Karpas-422 (cell line): ENCODE data around the gene ERC2. TPM values are rescaled to one million over a fixed set of nuclear protein-coding genes. Genes with fewer than 3 reads are reported as not detected.
"Not testable (repeated sequence)": the region's sequence is repeated elsewhere in the genome, so short reads cannot be mapped to it uniquely, and the experiment has no call there.

Source experiments
- DNase-seq: peaks from one replicate; pipeline ENCODE4 v3.0.0-alpha.2; 2015
- H2AFZ ChIP-seq: fragments of 200-600 bp; sonication (generic); 2 replicates; pipeline ENCODE4 v1.6.1; 2014; ENCODE audit warnings: antibody characterized with exemption, low read length, mixed read lengths
- H3K27ac ChIP-seq: fragments of 200-600 bp; sonication (generic); 2 replicates; pipeline ENCODE4 v1.5.1; 2014; ENCODE audit warnings: mild to moderate bottlenecking, low read length, moderate library complexity
- H3K27me3 ChIP-seq: fragments of 200-600 bp; sonication (generic); 2 replicates; pipeline ENCODE4 v1.6.1; 2014; ENCODE audit warnings: low read length, mixed read lengths
- H3K36me3 ChIP-seq: fragments of 200-600 bp; sonication (generic); 2 replicates; pipeline ENCODE4 v1.6.1; 2014; ENCODE audit warnings: low read length, mixed read lengths; ENCODE audit not compliant: insufficient read depth
- H3K4me1 ChIP-seq: fragments of 200-600 bp; sonication (generic); 2 replicates; pipeline ENCODE4 v1.6.1; 2014; ENCODE audit warnings: mild to moderate bottlenecking, low read length, mixed read lengths
- H3K4me2 ChIP-seq: fragments of 200-600 bp; sonication (generic); 2 replicates; pipeline ENCODE4 v1.6.1; 2014; ENCODE audit warnings: low read length, low read depth, mild to moderate bottlenecking; ENCODE audit not compliant: poor library complexity, severe bottlenecking
- H3K4me3 ChIP-seq: fragments of 200-600 bp; sonication (generic); 2 replicates; pipeline ENCODE4 v1.5.1; 2014; ENCODE audit warnings: mild to moderate bottlenecking, antibody characterized with exemption, low read length, mixed read lengths
- H3K79me2 ChIP-seq: fragments of 200-600 bp; sonication (generic); 2 replicates; pipeline ENCODE4 v1.6.1; 2014; ENCODE audit warnings: mild to moderate bottlenecking, low read length, mixed read lengths
- H3K9ac ChIP-seq: fragments of 200-600 bp; sonication (generic); 2 replicates; pipeline ENCODE4 v1.6.0; 2014; ENCODE audit warnings: low read length
- H3K9me2 ChIP-seq: fragments of 200-600 bp; sonication (generic), shearing (Covaris generic); replicated peaks from 2 replicates; pipeline ENCODE4 v1.6.0; 2014; ENCODE audit warnings: mild to moderate bottlenecking, low read length, moderate library complexity; ENCODE audit not compliant: insufficient read depth
- H3K9me3 ChIP-seq: fragments of 300-700, 200-600 bp; sonication (generic); 2 replicates; pipeline ENCODE4 v1.6.1; 2014; ENCODE audit warnings: low read length, mixed read lengths
- H4K20me1 ChIP-seq: fragments of 200-600 bp; sonication (generic); 2 replicates; pipeline ENCODE4 v1.6.1; 2014; ENCODE audit warnings: mild to moderate bottlenecking, antibody characterized with exemption, low read length, low read depth; ENCODE audit not compliant: insufficient read depth
- total RNA-seq: library from RNA; depleted of rRNA; stranded (reverse); fragments of >200 nt; shearing (Covaris generic); gene quantifications from 2 replicates; pipeline ENCODE4 v1.2.3, GENCODE V29; 2014; ENCODE audit warnings: low replicate concordance

Gene ERC2
- total RNA-seq, 1 experiment from 2014 or later: 3.7 TPM

DNA sequence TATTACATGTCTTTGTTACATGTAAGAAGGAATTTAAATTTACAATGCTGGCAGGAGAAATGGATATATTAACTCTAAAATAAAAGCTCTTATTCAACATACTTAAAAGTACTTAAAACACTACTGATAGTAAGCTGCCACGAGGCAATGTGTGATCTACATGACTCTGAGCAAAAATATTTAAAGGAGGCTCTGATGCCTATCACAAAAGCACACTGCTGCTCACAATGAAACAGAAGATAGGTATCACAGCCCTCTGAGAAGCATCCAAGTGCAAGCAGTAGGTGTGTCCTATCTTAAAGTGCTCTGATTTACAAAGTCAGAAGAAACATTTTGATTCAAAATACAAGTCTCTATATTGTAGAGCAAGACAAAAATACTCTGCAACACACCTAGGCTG, 610.0 kb downstream of the ERC2 start:
- Histone ChIP-seq H3K27me3 (no peaks in the 10 kb centered on the region), H3K4me2 (no peak overlapping the region), H3K4me3 (no peak overlapping the region), H3K4me1 (no peaks in the 10 kb centered on the region), H3K9me2 (no peaks in the 10 kb centered on the region), H3K79me2 (no peaks in the 10 kb centered on the region), H2AFZ (no peak overlapping the region), H3K27ac (no peak overlapping the region), H4K20me1 (no peaks in the 10 kb centered on the region), H3K9me3 (no peaks in the 10 kb centered on the region), H3K36me3 (no peaks in the 10 kb centered on the region), H3K9ac (no peak overlapping the region)
- no peak for DNase-seq

DNA sequence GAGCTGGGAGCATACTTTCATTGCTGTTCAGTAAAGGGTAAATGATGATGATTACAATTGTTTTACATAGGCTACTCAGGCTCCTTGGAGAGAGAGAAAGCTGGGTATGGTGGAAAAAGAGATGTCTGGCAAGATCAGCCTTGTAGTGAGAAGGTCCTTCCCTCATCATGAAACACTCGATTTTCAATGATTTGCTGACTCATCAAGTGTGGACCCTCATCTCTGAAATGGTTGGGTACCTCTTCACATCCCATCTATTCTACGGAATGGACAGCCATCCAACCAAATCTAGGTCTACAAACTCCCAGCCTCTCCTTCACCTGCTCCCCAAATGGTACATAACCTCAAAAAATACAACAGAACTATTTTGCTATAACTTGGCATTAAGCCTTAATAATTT, 610.6 kb downstream of the ERC2 start:
- Histone ChIP-seq H3K4me2 (no peak overlapping the region), H2AFZ (no peak overlapping the region), H3K9me2 (no peaks in the 10 kb centered on the region), H4K20me1 (no peaks in the 10 kb centered on the region), H3K79me2 (no peaks in the 10 kb centered on the region), H3K27ac (no peak overlapping the region), H3K27me3 (no peaks in the 10 kb centered on the region), H3K9me3 (no peaks in the 10 kb centered on the region), H3K36me3 (no peaks in the 10 kb centered on the region), H3K4me1 (no peaks in the 10 kb centered on the region), H3K4me3 (no peak overlapping the region), H3K9ac (no peak overlapping the region)
- DNase-seq: no peak

DNA sequence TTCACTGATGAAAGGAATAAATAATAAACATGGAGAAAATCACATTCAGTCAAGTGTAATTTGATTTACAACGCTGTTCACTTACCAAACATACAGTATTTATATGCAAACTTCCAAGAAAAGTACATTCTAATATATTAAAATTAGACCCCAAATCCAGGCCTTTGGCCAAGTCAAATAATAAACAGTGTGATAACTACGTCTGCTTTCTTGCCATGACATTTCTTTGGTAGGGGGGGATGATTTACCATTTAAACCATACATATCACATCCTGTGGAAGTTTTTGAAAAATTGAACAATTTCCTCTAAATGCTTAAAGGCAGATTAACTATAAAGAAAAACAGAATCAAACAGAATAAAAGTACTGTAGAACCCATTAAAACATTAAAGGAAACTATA, 613.0 kb downstream of the ERC2 start:
- H3K4me3 ChIP-seq: no peak overlapping the region
- H4K20me1 ChIP-seq: no peaks in the 10 kb centered on the region
- no peaks in the 10 kb centered on the region for H3K27me3 ChIP-seq
- no peak overlapping the region for H3K27ac ChIP-seq
- no peak overlapping the region for H3K4me2 ChIP-seq
- no peaks in the 10 kb centered on the region for H3K9me2 ChIP-seq
- no peak for DNase-seq
- H3K9ac ChIP-seq: no peak overlapping the region
- no peaks in the 10 kb centered on the region for H3K79me2 ChIP-seq
- H3K9me3 ChIP-seq: no peaks in the 10 kb centered on the region
- H3K4me1 ChIP-seq: no peaks in the 10 kb centered on the region
- H2AFZ ChIP-seq: no peak overlapping the region
- no peaks in the 10 kb centered on the region for H3K36me3 ChIP-seq

DNA sequence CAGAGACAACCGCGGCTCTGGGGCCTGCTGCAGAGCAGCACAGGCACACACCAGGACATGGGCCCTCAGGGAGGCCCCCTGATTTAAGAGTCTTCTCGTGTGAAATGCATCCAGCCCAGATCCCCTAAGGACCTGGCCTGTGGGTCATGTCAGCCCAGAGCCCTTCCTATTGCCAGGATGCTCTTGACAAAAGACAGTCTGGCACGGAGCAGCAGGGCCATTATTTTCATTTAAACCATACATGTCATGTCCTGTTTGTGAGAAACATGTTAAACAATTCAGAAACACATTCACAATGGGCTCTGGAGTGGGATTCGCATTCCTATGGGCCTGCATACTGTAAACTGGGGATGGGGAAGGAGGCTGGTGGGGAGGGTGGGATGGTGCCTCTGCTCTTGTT, 613.8 kb downstream of the ERC2 start:
- Histone ChIP-seq H4K20me1 (no peaks in the 10 kb centered on the region), H3K4me1 (no peaks in the 10 kb centered on the region), H2AFZ (no peak overlapping the region), H3K9me2 (no peaks in the 10 kb centered on the region), H3K36me3 (no peaks in the 10 kb centered on the region), H3K27me3 (no peaks in the 10 kb centered on the region), H3K9ac (no peak overlapping the region), H3K27ac (no peak overlapping the region), H3K4me2 (no peak overlapping the region), H3K79me2 (no peaks in the 10 kb centered on the region), H3K9me3 (no peaks in the 10 kb centered on the region), H3K4me3 (no peak overlapping the region)
- DNase-seq: no peak

DNA sequence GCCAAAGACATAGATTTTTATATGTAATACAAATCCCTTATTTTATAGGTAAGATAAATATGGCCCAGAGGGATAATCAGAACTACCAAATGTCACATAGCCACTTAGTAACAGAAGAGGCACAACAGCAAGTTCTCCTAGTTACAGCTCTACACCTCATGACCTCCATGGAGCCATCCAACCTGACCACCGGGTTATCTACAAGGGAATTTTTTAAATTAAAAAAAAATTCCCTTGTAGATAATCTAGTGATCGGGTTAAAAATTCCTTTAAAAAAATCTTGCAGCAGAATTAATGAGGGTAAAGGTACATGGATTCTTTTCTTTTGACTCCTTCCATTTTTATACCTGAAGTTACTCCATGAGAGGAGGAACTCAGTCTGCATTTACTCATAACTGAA, 615.9 kb downstream of the ERC2 start:
- no peaks in the 10 kb centered on the region for H3K79me2 ChIP-seq
- no peaks in the 10 kb centered on the region for H3K27me3 ChIP-seq
- H2AFZ ChIP-seq: no peak overlapping the region
- H3K36me3 ChIP-seq: no peaks in the 10 kb centered on the region
- H3K4me2 ChIP-seq: no peak overlapping the region
- no peak overlapping the region for H3K9ac ChIP-seq
- H4K20me1 ChIP-seq: no peaks in the 10 kb centered on the region
- no peak overlapping the region for H3K4me3 ChIP-seq
- H3K4me1 ChIP-seq: no peaks in the 10 kb centered on the region
- no peaks in the 10 kb centered on the region for H3K9me3 ChIP-seq
- no peak for DNase-seq
- no peaks in the 10 kb centered on the region for H3K9me2 ChIP-seq
- no peak overlapping the region for H3K27ac ChIP-seq

DNA sequence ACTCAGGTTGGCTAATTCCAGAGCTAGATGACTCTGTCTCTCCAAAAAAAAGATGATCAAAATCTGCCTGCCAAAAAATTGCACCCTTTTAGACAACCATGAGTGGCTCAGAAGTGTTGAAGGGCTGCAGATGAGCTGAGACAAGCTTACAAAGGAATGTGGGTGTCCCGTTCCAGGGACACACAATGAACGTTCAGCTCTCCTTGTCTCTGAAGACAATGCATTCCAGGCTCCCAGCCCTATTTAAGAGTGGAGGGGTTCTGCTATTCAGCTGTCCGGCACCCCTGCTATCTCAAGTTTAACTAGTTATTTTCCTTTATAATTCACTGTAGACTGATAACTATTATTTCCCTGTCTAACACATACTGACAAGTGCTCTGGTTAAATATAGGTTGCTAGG, 626.1 kb downstream of the ERC2 start:
- DNase-seq: no peak
- Histone ChIP-seq H3K4me3 (no peak overlapping the region), H3K36me3 (no peaks in the 10 kb centered on the region), H3K4me1 (no peaks in the 10 kb centered on the region), H4K20me1 (no peaks in the 10 kb centered on the region), H3K27ac (no peak overlapping the region), H3K9me2 (no peaks in the 10 kb centered on the region), H3K9ac (no peak overlapping the region), H3K79me2 (no peaks in the 10 kb centered on the region), H2AFZ (no peak overlapping the region), H3K27me3 (no peaks in the 10 kb centered on the region; the same call in 1 of the 2 replicates), H3K4me2 (no peak overlapping the region), H3K9me3 (no peaks in the 10 kb centered on the region)

DNA sequence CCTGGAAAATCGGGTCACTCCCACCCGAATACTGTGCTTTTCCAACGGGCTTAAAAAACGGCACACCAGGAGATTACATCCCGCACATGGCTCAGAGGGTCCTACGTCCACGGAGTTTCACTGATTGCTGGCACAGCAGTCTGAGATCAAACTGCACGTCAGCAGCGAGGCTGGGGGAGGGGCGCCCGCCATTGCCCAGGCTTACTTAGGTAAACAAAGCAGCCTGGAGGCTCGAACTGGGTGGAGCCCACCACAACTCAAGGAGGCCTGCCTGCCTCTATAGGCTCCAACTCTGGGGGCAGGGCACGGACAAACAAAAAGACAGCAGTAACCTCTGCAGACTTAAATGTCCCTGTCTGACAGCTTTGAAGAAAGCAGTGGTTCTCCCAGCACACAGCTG, 636.4 kb downstream of the ERC2 start:
- H3K4me3 ChIP-seq, H3K27ac ChIP-seq, H3K27me3 ChIP-seq, H2AFZ ChIP-seq, H3K4me1 ChIP-seq, DNase-seq, H3K4me2 ChIP-seq, H3K9me2 ChIP-seq, H3K9ac ChIP-seq, H3K36me3 ChIP-seq, H3K79me2 ChIP-seq, H4K20me1 ChIP-seq, H3K9me3 ChIP-seq: not testable (repeated sequence)

DNA sequence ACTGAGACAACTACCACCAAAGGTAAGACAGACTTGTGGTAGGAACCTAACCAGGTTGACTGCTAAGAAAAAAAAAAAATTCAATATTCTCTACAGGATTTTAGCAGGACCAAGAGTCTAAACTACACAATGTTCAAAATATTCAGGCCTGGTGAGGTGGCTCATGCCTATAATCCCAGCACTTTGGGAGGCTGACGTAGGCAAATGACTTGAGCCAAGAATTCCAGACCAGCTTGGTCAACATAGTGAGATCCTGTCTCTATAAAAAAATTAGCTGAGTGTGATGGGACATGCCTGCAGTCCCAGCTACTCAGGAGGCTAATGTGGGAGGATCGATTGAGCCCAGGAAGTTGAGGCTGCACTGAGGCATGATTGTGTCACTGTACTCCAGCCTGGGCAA, 639.6 kb downstream of the ERC2 start:
- no peaks in the 10 kb centered on the region for H3K27me3 ChIP-seq
- H3K4me1 ChIP-seq: no peaks in the 10 kb centered on the region
- no peak overlapping the region for H3K9ac ChIP-seq
- no peak for DNase-seq
- H3K9me3 ChIP-seq: no peaks in the 10 kb centered on the region
- H3K4me3 ChIP-seq: no peak overlapping the region
- H2AFZ ChIP-seq: no peak overlapping the region
- H3K79me2 ChIP-seq: no peaks in the 10 kb centered on the region
- no peak overlapping the region for H3K4me2 ChIP-seq
- H3K9me2 ChIP-seq: no peaks in the 10 kb centered on the region
- H4K20me1 ChIP-seq: no peaks in the 10 kb centered on the region
- no peak overlapping the region for H3K27ac ChIP-seq
- H3K36me3 ChIP-seq: no peaks in the 10 kb centered on the region

DNA sequence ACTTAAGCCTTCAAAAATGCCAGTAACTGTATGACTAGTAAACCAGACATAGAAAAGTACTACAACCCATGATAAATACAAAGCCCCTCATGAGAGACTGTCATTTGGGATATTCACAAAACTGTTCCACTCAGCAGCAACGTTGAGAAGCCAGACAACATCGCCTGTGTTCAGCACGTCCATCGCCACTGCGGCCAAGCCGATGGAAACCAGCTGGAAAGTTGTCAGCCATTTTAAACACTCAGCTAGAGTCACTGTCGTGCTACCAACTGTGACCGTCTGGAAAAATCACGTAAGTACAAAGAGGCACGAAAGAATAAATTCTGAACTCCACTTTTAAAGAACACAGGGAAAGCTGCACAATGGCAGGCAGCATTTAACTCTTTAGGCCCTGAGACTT, 640.5 kb downstream of the ERC2 start:
- Histone ChIP-seq H3K36me3 (no peaks in the 10 kb centered on the region), H3K4me3 (no peak overlapping the region), H3K9me3 (no peaks in the 10 kb centered on the region), H3K27ac (no peak overlapping the region), H3K79me2 (no peaks in the 10 kb centered on the region), H3K9ac (no peak overlapping the region), H2AFZ (no peak overlapping the region), H3K4me2 (no peak overlapping the region), H3K27me3 (no peaks in the 10 kb centered on the region), H3K4me1 (no peaks in the 10 kb centered on the region), H3K9me2 (no peaks in the 10 kb centered on the region), H4K20me1 (no peaks in the 10 kb centered on the region)
- DNase-seq: no peak
